HEK293 (cell line): ENCODE results near the gene OR5I1.

Experiments used
- CTCF ChIA-PET: fragments of 350-600 bp; formaldehyde crosslinking; extraction: SDS; loops from one replicate; lab custom pipeline; 2021; ENCODE audit warnings: antibody characterized with exemption; lab: Yijun Ruan, JAX
- POLR2A ChIA-PET: fragments of 300-600 bp; formaldehyde crosslinking; extraction: SDS; loops from one replicate; lab custom pipeline; 2020; ENCODE audit warnings: antibody characterized with exemption, inconsistent platforms; lab: Yijun Ruan, JAX
- H3K27ac ChIP-seq: fragments of 200-500 bp; sonication (Bioruptor generic); 2 replicates; pipeline ENCODE4 v1.5.1; 2014; ENCODE audit warnings: low read depth, low read length, control low read depth, inconsistent platforms; ENCODE audit errors: extremely low read depth
- H3K36me3 ChIP-seq, 2 experiments: fragments of 200-500 bp in 1 of 2; sonication (Bioruptor generic) in 1 of 2; 1 replicate in 1 of 2; 2 replicates in 1 of 2; pipeline ENCODE4 v1.5.1; 2014 to 2017; ENCODE audit warnings: inconsistent platforms in 2 of 2, low read length in 2 of 2; ENCODE audit not compliant: control insufficient read depth in 2 of 2, insufficient read depth in 1 of 2
- H3K4me1 ChIP-seq: fragments of 200-500 bp; sonication (Bioruptor generic); 2 replicates; pipeline ENCODE4 v1.5.1; 2014; ENCODE audit warnings: mild to moderate bottlenecking, low read length, inconsistent platforms; ENCODE audit not compliant: control insufficient read depth, insufficient read depth
- H3K4me3 ChIP-seq: 2 replicates; pipeline ENCODE4 v1.5.1; 2011; ENCODE audit warnings: low read depth, mild to moderate bottlenecking, control low read depth, low read length, moderate library complexity
- H3K9me3 ChIP-seq: fragments of 200-500 bp; sonication (Bioruptor generic); 2 replicates; pipeline ENCODE4 v1.5.1; 2014; ENCODE audit warnings: low read depth, low read length, inconsistent platforms; ENCODE audit not compliant: control insufficient read depth, insufficient read depth
- BCL11B ChIP-seq: fragments of 450-650 bp; formaldehyde crosslinking; IDR thresholded peaks from 2 replicates; pipeline ENCODE4 v1.5.1; 2016; ENCODE audit warnings: low read depth, missing biosample characterization, missing genetic modification characterization
- KLF7 ChIP-seq: fragments of 450-650 bp; formaldehyde crosslinking; IDR thresholded peaks from 2 replicates; pipeline ENCODE4 v1.5.1; 2016; ENCODE audit warnings: missing biosample characterization, missing genetic modification characterization, borderline replicate concordance
- OSR2 ChIP-seq: fragments of 450-650 bp; formaldehyde crosslinking; IDR thresholded peaks from 2 replicates; pipeline ENCODE4 v1.5.1; 2016; ENCODE audit warnings: missing biosample characterization, missing genetic modification characterization
- RBAK ChIP-seq: fragments of 450-650 bp; formaldehyde crosslinking; IDR thresholded peaks from 2 replicates; pipeline ENCODE4 v1.5.1; 2016; ENCODE audit warnings: missing biosample characterization, missing genetic modification characterization
- ZBTB21 ChIP-seq: fragments of 450-650 bp; formaldehyde crosslinking; IDR thresholded peaks from 2 replicates; pipeline ENCODE4 v1.5.1; 2017; ENCODE audit warnings: missing biosample characterization, missing genetic modification characterization
- ZNF214 ChIP-seq: fragments of 450-650 bp; formaldehyde crosslinking; IDR thresholded peaks from 2 replicates; pipeline ENCODE4 v1.5.1; 2017; ENCODE audit warnings: missing biosample characterization, mild to moderate bottlenecking, missing genetic modification characterization, borderline replicate concordance
- ZNF248 ChIP-seq: fragments of 450-650 bp; formaldehyde crosslinking; IDR thresholded peaks from 2 replicates; pipeline ENCODE4 v1.5.1; 2017; ENCODE audit warnings: missing biosample characterization, missing genetic modification characterization
- ZNF394 ChIP-seq: fragments of 450-650 bp; formaldehyde crosslinking; IDR thresholded peaks from 2 replicates; pipeline ENCODE4 v1.5.1; 2016; ENCODE audit warnings: missing biosample characterization, missing genetic modification characterization, mild to moderate bottlenecking, moderate library complexity, borderline replicate concordance
- ZNF426 ChIP-seq: fragments of 450-650 bp; formaldehyde crosslinking; IDR thresholded peaks from 2 replicates; pipeline ENCODE4 v1.5.1; 2017; ENCODE audit warnings: missing biosample characterization, missing genetic modification characterization, mild to moderate bottlenecking, inconsistent platforms, moderate library complexity
- ZNF530 ChIP-seq: fragments of 450-650 bp; formaldehyde crosslinking; IDR thresholded peaks from 2 replicates; pipeline ENCODE4 v1.5.1; 2016; ENCODE audit warnings: low read depth, missing biosample characterization, missing genetic modification characterization
- ZNF561 ChIP-seq: fragments of 450-650 bp; IDR thresholded peaks from 2 replicates; pipeline ENCODE4 v1.5.1; 2018; ENCODE audit warnings: missing biosample characterization, missing genetic modification characterization, borderline replicate concordance
- ZNF621 ChIP-seq: fragments of 450-650 bp; formaldehyde crosslinking; IDR thresholded peaks from 2 replicates; pipeline ENCODE4 v1.5.1; 2017; ENCODE audit warnings: missing biosample characterization, missing genetic modification characterization
- ZNF629 ChIP-seq: fragments of 450-650 bp; formaldehyde crosslinking; IDR thresholded peaks from 2 replicates; pipeline ENCODE4 v1.5.1; 2017; ENCODE audit warnings: missing biosample characterization, missing genetic modification characterization
- ZNF658 ChIP-seq: fragments of 450-650 bp; formaldehyde crosslinking; IDR thresholded peaks from 2 replicates; pipeline ENCODE4; 2016; ENCODE audit warnings: missing biosample characterization, missing genetic modification characterization
- ZNF785 ChIP-seq: fragments of 450-650 bp; formaldehyde crosslinking; IDR thresholded peaks from 2 replicates; pipeline ENCODE4 v1.5.1; 2016; ENCODE audit warnings: missing biosample characterization, missing genetic modification characterization
- ZSCAN30 ChIP-seq: fragments of 450-650 bp; IDR thresholded peaks from 2 replicates; pipeline ENCODE4 v1.5.1; 2018; ENCODE audit warnings: missing biosample characterization, mild to moderate bottlenecking, missing genetic modification characterization, moderate library complexity
- TF ChIP-seq, protein P1 (sequence below): fragments of 450-650 bp; formaldehyde crosslinking; IDR thresholded peaks from 2 replicates; pipeline ENCODE4 v1.5.1; 2016; ENCODE audit warnings: missing biosample characterization, missing genetic modification characterization, borderline replicate concordance
- TF ChIP-seq, protein P2 (sequence below): fragments of 450-650 bp; formaldehyde crosslinking; IDR thresholded peaks from 2 replicates; pipeline ENCODE4 v1.5.1; 2016; ENCODE audit warnings: missing biosample characterization, missing genetic modification characterization
- TF ChIP-seq, protein P3 (sequence below): fragments of 450-650 bp; formaldehyde crosslinking; IDR thresholded peaks from 2 replicates; pipeline ENCODE4 v1.5.1; 2016; ENCODE audit warnings: missing biosample characterization, missing genetic modification characterization

The OR5I1 gene

DNA sequence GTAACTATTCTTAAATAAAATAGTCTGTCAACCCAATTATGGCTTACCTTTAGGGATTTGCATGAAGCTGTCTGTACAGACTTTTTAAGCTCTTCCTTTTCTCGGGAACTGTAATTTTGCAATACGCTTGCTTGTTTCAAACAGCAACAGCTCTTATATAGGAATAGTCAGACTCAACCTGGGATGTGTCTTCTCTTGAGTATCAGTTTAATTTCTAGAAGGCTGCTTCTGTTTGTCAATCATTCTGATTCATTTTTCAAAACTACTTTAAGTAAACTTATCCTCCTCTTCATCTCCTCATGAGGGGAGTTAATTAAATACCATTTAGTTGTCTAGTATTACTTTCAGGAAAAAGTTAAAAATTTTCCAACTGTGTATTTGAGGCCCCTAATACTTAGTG lies 33.6 kb upstream of the OR5I1 start, which contains the start of gene OR10AG1 (continued):
- TF ChIP-seq, protein P1, sequence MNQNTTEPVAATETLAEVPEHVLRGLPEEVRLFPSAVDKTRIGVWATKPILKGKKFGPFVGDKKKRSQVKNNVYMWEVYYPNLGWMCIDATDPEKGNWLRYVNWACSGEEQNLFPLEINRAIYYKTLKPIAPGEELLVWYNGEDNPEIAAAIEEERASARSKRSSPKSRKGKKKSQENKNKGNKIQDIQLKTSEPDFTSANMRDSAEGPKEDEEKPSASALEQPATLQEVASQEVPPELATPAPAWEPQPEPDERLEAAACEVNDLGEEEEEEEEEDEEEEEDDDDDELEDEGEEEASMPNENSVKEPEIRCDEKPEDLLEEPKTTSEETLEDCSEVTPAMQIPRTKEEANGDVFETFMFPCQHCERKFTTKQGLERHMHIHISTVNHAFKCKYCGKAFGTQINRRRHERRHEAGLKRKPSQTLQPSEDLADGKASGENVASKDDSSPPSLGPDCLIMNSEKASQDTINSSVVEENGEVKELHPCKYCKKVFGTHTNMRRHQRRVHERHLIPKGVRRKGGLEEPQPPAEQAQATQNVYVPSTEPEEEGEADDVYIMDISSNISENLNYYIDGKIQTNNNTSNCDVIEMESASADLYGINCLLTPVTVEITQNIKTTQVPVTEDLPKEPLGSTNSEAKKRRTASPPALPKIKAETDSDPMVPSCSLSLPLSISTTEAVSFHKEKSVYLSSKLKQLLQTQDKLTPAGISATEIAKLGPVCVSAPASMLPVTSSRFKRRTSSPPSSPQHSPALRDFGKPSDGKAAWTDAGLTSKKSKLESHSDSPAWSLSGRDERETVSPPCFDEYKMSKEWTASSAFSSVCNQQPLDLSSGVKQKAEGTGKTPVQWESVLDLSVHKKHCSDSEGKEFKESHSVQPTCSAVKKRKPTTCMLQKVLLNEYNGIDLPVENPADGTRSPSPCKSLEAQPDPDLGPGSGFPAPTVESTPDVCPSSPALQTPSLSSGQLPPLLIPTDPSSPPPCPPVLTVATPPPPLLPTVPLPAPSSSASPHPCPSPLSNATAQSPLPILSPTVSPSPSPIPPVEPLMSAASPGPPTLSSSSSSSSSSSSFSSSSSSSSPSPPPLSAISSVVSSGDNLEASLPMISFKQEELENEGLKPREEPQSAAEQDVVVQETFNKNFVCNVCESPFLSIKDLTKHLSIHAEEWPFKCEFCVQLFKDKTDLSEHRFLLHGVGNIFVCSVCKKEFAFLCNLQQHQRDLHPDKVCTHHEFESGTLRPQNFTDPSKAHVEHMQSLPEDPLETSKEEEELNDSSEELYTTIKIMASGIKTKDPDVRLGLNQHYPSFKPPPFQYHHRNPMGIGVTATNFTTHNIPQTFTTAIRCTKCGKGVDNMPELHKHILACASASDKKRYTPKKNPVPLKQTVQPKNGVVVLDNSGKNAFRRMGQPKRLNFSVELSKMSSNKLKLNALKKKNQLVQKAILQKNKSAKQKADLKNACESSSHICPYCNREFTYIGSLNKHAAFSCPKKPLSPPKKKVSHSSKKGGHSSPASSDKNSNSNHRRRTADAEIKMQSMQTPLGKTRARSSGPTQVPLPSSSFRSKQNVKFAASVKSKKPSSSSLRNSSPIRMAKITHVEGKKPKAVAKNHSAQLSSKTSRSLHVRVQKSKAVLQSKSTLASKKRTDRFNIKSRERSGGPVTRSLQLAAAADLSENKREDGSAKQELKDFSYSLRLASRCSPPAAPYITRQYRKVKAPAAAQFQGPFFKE (tag by site-specific recombination): no peak
- no peak for TF ChIP-seq KLF7
- TF ChIP-seq ZNF658 (tag by site-specific recombination): no peak
- TF ChIP-seq RBAK (tag by site-specific recombination): no peak
- no peak for TF ChIP-seq ZNF561 (tag by site-specific recombination)
- no peak for TF ChIP-seq ZNF426 (tag by site-specific recombination)
- no peak for TF ChIP-seq ZNF629 (tag by site-specific recombination)
- TF ChIP-seq ZSCAN30 (tag by site-specific recombination): no peak
- TF ChIP-seq ZNF394 (tag by site-specific recombination): no peak
- no peak for TF ChIP-seq ZNF214 (tag by site-specific recombination)
- TF ChIP-seq BCL11B: no peak

DNA sequence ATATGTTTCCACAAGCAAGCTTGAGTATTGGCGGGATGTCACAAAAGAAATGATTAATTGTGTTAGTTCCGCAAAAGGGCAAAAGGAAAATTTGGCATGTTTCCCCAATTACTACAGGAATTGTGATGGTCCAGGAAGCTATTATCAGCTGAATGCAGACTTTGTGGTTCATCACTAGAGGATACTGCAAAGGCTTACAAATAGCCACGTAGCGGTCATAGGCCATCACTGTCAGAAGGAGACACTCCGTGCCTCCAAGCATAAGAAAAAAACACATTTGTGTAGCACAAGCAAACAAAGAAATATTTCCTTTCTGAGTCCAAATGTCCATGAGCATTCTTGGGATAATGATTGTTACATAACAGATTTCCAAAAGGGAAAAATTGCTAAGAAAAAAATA lies 31.7 kb upstream of the OR5I1 start:
- Histone ChIP-seq H3K27ac (no peak overlapping the region), H3K9me3 (no peaks in the 10 kb centered on the region), H3K4me3 (no peak overlapping the region), H3K36me3 (no peaks in the 10 kb centered on the region), H3K4me1 (no peaks in the 10 kb centered on the region)
- ChIA-PET POLR2A (no interaction called here), CTCF (no interaction called here)
- no peak for TF ChIP-seq ZNF621 (tag by site-specific recombination)
- no peak for TF ChIP-seq ZNF530 (tag by site-specific recombination)
- no peak for TF ChIP-seq ZBTB21 (tag by site-specific recombination)
- TF ChIP-seq OSR2: no peak
- TF ChIP-seq, protein P2, sequence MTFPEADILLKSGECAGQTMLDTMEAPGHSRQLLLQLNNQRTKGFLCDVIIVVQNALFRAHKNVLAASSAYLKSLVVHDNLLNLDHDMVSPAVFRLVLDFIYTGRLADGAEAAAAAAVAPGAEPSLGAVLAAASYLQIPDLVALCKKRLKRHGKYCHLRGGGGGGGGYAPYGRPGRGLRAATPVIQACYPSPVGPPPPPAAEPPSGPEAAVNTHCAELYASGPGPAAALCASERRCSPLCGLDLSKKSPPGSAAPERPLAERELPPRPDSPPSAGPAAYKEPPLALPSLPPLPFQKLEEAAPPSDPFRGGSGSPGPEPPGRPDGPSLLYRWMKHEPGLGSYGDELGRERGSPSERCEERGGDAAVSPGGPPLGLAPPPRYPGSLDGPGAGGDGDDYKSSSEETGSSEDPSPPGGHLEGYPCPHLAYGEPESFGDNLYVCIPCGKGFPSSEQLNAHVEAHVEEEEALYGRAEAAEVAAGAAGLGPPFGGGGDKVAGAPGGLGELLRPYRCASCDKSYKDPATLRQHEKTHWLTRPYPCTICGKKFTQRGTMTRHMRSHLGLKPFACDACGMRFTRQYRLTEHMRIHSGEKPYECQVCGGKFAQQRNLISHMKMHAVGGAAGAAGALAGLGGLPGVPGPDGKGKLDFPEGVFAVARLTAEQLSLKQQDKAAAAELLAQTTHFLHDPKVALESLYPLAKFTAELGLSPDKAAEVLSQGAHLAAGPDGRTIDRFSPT: no peak
- TF ChIP-seq ZNF248 (tag by site-specific recombination): no peak
- TF ChIP-seq ZNF785 (tag by site-specific recombination): no peak

DNA sequence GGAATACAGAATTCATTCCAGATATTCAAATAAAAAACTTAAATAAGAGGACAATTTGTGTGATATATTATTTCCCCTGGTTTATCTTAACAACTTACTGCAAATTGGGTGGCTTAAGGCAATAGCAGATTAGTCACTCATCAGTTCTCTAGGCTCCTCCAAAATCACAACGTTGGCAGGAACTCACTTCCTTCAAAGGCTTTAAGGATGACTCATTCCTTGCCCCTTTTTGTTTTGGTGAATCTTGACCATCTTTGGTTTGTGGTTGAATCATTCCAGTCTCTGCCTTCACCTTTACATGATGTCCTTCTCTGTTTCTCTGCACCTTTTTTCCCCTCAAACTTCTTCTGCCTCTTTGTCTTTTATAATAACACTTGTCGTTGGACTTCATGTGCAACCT lies 30.2 kb upstream of the OR5I1 start:
- ChIA-PET POLR2A (no interaction called here), CTCF (no interaction called here)

More for the DNA sequence above, 30.2 kb upstream of the OR5I1 start:
- H3K36me3 ChIP-seq: no peaks in the 10 kb centered on the region
- no peaks in the 10 kb centered on the region for H3K9me3 ChIP-seq
- no peak overlapping the region for H3K4me3 ChIP-seq
- H3K4me1 ChIP-seq: no peaks in the 10 kb centered on the region
- H3K27ac ChIP-seq: no peak overlapping the region
- TF ChIP-seq, protein P3, sequence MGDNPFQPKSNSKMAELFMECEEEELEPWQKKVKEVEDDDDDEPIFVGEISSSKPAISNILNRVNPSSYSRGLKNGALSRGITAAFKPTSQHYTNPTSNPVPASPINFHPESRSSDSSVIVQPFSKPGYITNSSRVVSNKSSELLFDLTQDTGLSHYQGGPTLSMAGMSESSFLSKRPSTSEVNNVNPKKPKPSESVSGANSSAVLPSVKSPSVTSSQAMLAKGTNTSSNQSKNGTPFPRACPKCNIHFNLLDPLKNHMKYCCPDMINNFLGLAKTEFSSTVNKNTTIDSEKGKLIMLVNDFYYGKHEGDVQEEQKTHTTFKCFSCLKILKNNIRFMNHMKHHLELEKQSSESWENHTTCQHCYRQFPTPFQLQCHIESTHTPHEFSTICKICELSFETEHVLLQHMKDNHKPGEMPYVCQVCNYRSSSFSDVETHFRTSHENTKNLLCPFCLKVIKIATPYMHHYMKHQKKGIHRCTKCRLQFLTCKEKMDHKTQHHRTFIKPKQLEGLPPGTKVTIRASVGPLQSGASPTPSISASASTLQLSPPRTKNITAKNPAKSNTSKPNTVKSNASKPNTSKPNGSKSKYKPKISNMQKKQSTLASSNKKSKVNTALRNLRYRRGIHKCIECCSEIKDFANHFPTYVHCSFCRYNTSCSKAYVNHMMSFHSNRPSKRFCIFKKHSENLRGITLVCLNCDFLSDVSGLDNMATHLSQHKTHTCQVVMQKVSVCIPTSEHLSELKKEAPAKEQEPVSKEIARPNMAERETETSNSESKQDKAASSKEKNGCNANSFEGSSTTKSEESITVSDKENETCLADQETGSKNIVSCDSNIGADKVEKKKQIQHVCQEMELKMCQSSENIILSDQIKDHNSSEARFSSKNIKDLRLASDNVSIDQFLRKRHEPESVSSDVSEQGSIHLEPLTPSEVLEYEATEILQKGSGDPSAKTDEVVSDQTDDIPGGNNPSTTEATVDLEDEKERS (tag by site-specific recombination): no peak
